IgD-negative memory B cell (primary cell): ENCODE measurements around the gene MACROH2A2. TPM values are rescaled to one million over a fixed set of nuclear protein-coding genes. Genes with fewer than 3 reads are reported as not detected.

Source experiments
- H3K27ac Mint-ChIP-seq, 3 donors: one replicate each; pipeline ENCODE4 v1.8.0; 2020 to 2022; ENCODE audit warnings: mild to moderate bottlenecking in 3 of 3, mixed read lengths in 3 of 3, moderate library complexity in 1 of 3
- H3K27me3 Mint-ChIP-seq: one replicate; pipeline ENCODE4 v1.8.0; 2021; ENCODE audit warnings: mixed read lengths
- H3K36me3 Mint-ChIP-seq: one replicate; pipeline ENCODE4 v1.8.0; 2020; ENCODE audit warnings: mild to moderate bottlenecking, mixed read lengths
- H3K4me1 Mint-ChIP-seq, 3 donors: one replicate each; pipeline ENCODE4 v1.8.0; 2020 to 2022; ENCODE audit warnings: mixed read lengths in 3 of 3, mild to moderate bottlenecking in 1 of 3
- H3K4me3 Mint-ChIP-seq, 4 donors: one replicate each; pipeline ENCODE4 v1.8.0; 2020 to 2022; ENCODE audit warnings: mild to moderate bottlenecking in 4 of 4, mixed read lengths in 4 of 4, moderate library complexity in 3 of 4
- H3K9me3 Mint-ChIP-seq, 3 donors: one replicate each; pipeline ENCODE4 v1.8.0; 2020 to 2021; ENCODE audit warnings: mixed read lengths in 3 of 3, mild to moderate bottlenecking in 1 of 3
- polyA plus RNA-seq: library from polyadenylated mRNA; unstranded; fragments of 300-500 nt; fragmentation: Illumina TruSeq; gene quantifications from one replicate; pipeline ENCODE4 v1.2.3, GENCODE V29; 2021

The MACROH2A2 gene
- polyA plus RNA-seq, 1 donor from 2014 or later: not detected

DNA sequence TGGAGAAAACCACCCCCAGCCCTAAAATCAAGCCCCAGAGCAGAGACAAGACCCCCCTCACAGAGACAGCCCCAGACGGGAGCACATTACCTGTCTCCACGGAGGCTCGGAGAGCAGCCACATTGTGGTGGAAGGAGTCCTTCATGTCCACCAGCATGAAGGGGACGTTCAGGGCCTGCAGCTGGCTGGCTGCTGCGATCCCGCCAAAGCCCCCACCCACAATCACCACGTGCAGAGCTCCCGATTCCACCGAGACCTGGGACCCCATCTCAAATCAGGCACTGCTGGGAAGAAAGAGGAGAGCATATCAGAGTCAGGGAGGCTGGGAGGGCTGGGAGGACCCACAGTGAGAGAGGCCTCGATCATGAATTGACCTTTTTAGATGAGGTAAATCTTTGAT, 71.2 kb downstream of the MACROH2A2 start:
- peaks cover 2 to 4% (median 2%) of the 10 kb centered on the region in 3 donors for H3K4me1 Mint-ChIP-seq

DNA sequence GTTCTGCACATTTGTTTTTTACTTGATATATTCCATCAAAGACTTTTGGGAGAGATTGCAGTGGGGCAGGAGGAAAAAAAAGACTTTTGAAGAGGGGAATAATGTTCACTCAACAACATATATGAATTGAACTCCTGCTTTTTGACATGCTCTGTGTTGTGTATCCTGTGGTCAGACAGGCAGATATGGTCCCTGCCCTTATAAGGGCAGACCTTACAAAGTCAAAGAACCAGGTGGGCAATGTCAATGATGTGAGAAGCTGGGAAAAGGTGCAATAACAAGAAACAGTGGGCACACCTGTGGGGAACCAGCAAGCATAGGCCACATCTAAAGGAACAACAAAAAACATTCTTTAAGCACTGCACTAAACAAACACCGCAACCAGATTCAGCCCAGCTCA, 71.8 kb downstream of the MACROH2A2 start:
- H3K27me3 Mint-ChIP-seq: no peaks in the 10 kb centered on the region

More for the DNA sequence above, 71.2 kb downstream of the MACROH2A2 start:
- Mint-ChIP-seq H3K36me3 (peaks cover 7% of the 10 kb centered on the region), H3K4me3 (no peak overlapping the region), H3K27me3 (no peaks in the 10 kb centered on the region), H3K27ac (no peak overlapping the region), H3K9me3 (no peaks in the 10 kb centered on the region)

DNA sequence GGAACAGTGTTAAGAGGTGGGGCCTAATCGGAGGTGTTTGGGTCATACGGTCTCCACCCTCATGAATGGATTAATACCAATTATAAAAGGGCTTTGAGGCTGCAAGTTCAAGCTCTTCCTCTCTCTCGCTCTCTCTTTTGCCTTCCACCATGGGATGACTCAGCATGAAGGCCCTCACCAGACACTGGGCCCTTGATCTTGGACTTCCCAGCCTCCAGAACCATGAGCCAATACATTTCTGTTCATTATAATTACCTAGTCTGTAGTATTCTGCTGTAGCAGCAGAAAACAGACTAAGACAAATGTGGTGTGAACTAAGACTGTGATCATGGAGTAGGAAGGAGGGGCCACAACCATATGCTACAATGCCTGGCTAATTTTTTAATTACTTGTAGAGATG, 72.3 kb downstream of the MACROH2A2 start:
- peaks cover 2 to 4% (median 2%) of the 10 kb centered on the region in 3 donors for H3K4me1 Mint-ChIP-seq
- H3K27ac Mint-ChIP-seq: no peak overlapping the region
- no peak overlapping the region for H3K4me3 Mint-ChIP-seq
- H3K27me3 Mint-ChIP-seq: no peaks in the 10 kb centered on the region
- no peaks in the 10 kb centered on the region for H3K9me3 Mint-ChIP-seq
- H3K36me3 Mint-ChIP-seq: peaks cover 7% of the 10 kb centered on the region

More for the DNA sequence above, 71.8 kb downstream of the MACROH2A2 start:
- no peak overlapping the region for H3K4me3 Mint-ChIP-seq
- no peak overlapping the region for H3K27ac Mint-ChIP-seq
- peaks cover 7% of the 10 kb centered on the region for H3K36me3 Mint-ChIP-seq
- peaks cover 2 to 4% (median 2%) of the 10 kb centered on the region in 3 donors for H3K4me1 Mint-ChIP-seq
- H3K9me3 Mint-ChIP-seq: no peaks in the 10 kb centered on the region

DNA sequence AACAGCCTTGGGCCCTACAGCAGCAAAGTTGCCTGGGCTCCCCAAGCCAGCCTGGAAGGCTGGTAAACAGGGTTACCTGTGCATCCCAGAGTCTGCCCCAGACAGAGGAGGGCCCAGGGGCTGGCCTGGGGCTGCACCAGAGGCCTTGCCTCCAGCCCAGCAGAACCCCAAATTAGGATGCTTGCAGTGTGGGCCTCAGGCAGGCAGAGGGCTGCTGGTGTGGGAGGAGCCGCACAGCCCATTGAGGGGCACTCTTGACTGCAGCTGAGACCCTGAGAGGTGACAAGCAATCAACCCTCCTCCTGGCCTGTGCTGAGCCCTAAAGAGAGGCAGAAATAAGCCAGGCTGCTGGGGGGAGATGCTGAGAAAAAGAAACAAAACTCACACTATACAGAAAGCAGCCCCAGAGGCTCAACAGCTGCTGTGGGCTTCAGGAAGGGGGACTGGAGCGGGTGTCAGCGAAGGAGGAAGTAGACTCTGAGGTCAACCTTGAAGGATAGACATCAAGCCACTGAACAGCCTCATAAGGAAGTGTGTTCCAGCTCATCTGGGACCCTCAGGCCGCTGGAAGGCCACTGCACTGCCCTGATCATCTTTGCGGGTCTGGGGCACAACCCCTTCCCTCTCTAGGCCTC, 73.4 kb downstream of the MACROH2A2 start:
- H3K4me3 Mint-ChIP-seq: no peak overlapping the region
- H3K27ac Mint-ChIP-seq: no peak overlapping the region
- peaks cover 5% of the 10 kb centered on the region for H3K36me3 Mint-ChIP-seq
- peaks cover 2 to 11% (median 2%) of the 10 kb centered on the region in 3 donors for H3K4me1 Mint-ChIP-seq
- H3K27me3 Mint-ChIP-seq: no peaks in the 10 kb centered on the region
- H3K9me3 Mint-ChIP-seq: no peaks in the 10 kb centered on the region

DNA sequence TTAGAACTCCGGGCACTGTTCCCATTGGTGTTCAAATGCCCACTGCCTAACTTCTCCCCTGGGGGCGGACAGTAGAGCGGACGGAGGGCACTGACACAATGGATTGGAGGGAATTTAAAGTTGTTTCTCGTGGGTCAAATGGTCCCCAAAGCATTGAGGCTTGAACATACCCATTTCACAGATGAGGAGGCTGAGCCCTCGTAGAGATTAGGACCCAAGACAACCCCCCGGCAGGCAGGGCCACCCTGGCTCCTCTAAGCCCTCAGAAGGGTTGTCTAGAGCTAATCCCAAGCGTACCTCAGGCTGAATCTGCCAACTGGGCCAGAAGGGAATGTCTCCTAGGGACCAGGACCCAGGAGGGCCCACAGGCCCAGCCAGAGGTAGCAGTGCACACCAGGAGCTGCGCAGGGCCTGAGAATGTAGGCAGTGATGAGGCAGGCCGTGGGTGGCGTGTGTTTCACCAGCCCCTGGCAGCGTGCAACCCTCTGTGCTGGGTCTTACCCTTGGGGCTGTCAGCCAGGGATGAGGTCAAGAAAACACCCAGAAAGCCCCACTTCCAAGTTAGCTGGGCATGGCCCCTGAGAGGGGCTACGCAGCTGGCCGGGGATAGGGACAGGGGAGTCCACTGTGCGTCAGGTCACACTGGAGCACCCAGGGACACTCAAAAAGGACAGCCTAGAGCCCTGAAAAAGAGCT, 74.2 kb downstream of the MACROH2A2 start:
- H3K4me1 Mint-ChIP-seq: peaks cover 2 to 12% (median 3%) of the 10 kb centered on the region in 3 donors
- H3K36me3 Mint-ChIP-seq: peaks cover 5% of the 10 kb centered on the region
- no peaks in the 10 kb centered on the region for H3K27me3 Mint-ChIP-seq
- H3K4me3 Mint-ChIP-seq: no peak overlapping the region
- H3K9me3 Mint-ChIP-seq: no peaks in the 10 kb centered on the region
- H3K27ac Mint-ChIP-seq: no peak overlapping the region

DNA sequence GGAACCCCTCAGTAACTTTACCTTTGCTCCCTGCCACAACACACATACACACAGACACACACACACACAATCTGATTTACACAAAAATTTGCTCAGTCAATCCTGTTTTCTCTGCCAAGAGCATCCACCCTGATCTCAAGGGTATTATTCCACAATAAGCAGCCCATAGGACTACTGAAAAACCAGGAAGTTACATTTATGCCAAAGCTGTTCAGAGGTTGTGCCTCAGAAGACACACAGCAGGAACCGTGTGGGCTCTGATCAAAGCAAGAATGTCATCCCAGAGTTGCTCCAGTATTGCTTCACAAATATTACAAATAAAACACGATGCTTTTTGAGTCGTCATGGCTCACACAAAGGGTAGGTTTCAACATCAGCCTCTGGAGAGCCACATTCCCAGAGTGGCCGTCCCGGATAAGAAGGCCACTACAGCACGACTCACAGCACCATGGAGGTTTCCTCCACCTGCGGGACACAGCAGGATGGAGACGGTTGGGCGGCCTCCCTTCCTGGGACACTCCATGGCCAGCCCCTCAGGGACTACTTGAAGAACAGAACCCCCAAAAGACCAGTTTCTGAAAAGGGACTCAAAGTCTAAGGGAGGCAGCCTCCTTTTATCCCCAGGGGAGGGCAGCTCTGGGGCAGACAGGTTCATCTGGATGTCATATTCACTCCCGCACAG, 78.4 kb downstream of the MACROH2A2 start:
- peaks cover 3% of the 10 kb centered on the region for H3K36me3 Mint-ChIP-seq
- H3K27me3 Mint-ChIP-seq: peaks cover 7% of the 10 kb centered on the region
- no peaks in the 10 kb centered on the region for H3K9me3 Mint-ChIP-seq
- peak overlapping the region in 2 of 4 donors; percentile 39 to 55 for H3K4me3 Mint-ChIP-seq
- H3K4me1 Mint-ChIP-seq: peaks cover 5 to 26% (median 9%) of the 10 kb centered on the region in 3 donors
- H3K27ac Mint-ChIP-seq: peak overlapping the region in 1 of 3 donors; percentile 59

DNA sequence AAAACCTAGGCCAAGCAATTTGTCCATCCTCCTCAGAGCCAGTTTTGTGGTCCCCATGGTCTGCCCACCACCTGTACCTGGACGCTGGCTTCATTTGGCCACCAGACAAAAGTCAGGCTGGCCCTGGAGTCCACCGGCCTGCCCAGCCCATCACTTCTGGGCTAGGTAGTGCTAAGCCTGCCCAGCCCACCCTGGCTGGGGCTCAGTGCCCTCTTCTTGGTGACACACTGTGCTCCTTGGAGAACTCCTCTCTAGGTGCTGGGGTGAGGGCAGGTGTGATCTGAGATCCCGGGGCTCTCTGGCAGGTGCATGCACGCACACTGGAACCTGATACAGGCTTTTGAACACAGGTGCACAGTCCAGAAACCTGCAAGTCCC, 78.9 kb downstream of the MACROH2A2 start:
- Mint-ChIP-seq H3K4me1 (peaks cover 4 to 26% (median 10%) of the 10 kb centered on the region in 3 donors), H3K27me3 (peaks cover 7% of the 10 kb centered on the region), H3K9me3 (no peaks in the 10 kb centered on the region), H3K4me3 (peak overlapping the region; percentile 39 to 92 (median 82)), H3K27ac (peak overlapping the region in 1 of 3 donors; percentile 59), H3K36me3 (peaks cover 3% of the 10 kb centered on the region)

DNA sequence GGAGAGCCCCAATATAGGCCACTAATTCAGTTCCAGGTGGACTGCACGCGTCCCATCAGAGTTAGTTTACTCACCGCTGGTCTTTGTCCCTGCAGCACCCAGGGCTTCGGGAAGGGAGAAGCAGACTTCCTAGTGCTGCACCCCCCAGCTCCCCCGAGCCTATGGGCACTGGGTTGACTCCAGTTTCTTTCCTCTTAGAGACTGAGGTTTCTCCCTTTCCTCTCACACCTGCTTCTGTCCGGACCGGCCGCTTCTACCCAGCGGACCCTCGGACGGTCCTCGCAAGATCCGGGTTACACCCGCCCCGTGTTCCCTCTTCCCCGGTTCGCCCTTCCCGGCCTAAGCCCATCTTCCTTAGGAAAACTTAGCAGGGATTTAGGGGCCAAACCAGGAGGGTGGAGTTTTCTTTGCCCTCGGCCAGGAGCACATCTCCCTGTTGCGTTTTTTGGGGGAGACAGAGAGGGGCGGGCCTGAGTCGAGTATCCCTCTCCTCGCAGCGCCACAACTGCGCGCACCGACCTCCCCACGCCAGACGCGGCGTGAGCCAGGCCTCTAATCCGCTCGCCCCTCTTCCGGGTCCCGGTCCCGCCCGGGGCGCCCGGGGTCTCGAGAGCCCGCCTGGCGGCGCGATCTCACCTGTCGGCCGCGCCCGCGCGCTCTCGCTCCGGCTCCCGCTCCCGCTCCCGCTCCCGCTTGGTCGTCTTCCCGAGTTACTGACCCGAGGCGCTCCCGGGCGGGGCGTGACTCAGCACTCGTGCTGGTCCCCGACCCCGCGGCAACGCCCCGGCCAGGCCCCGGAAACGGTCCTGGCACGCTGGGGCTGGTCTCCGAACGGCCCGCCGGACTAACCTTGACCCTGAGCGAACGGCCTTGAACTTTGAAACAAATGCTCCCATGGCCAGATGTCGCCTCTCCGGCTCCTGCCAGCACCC, 79.7 kb downstream of the MACROH2A2 start, which contains the start of gene AIFM2:
Gene AIFM2 (minus strand): TSS at position 728 of the 932 bp plus-strand sequence. CDS start 8,741 bp downstream, outside the sequence.
- Mint-ChIP-seq H3K4me1 (peaks cover 5 to 26% (median 12%) of the 10 kb centered on the region in 3 donors), H3K27ac (peak within 1 kb of the TSS in 2 of 3 donors; percentile 40 to 83), H3K36me3 (peaks cover 6% of the 10 kb centered on the region), H3K4me3 (peak within 1 kb of the TSS; percentile 81 to 92 (median 86)), H3K27me3 (peaks cover 7% of the 10 kb centered on the region), H3K9me3 (no peaks in the 10 kb centered on the region)

DNA sequence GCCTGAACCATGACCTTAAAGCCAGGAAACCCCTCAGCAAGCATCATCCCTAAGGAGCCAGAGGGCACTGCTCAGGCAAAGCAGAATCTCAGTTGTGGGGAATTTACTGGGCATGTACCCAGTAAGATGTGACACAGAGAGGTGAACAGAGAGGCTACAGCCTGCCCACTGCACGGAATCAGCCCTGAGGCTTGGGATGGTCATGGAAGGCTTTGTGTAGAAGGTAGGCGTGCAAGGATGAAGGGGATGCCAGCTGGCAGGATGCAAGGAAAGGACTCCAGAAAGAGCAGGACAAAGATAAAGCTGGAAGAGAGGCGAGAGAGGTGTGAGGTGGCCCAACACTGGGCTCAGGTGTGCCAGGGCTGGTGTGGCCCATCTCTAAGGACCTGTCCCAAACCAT, 82.4 kb downstream of the MACROH2A2 start:
- Mint-ChIP-seq H3K4me1 (peaks cover 7 to 23% (median 12%) of the 10 kb centered on the region in 3 donors), H3K27me3 (peaks cover 7% of the 10 kb centered on the region), H3K27ac (no peak overlapping the region)

DNA sequence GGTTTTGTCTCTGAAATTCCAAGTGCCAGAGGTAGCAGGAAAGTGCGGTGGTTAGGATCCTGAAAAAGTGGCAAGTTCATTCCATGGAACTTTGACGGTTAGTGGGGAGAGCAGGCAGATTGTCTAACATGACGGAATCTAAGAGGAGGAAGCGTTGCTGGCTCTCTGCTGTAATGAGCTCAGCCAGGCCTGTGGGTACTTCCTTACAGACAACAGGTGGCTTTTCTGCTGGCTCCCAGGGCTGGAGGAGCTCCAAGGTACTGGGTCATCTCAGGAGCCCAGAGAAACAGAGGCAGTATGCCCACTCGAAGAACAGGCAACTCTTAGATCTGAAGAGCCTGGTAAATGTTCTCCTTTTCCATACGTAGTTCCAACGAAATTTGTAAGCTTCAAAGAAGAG, 83.0 kb downstream of the MACROH2A2 start:
- H3K27ac Mint-ChIP-seq: no peak overlapping the region
- peaks cover 7 to 20% (median 12%) of the 10 kb centered on the region in 3 donors for H3K4me1 Mint-ChIP-seq
- peaks cover 4% of the 10 kb centered on the region for H3K36me3 Mint-ChIP-seq
- no peaks in the 10 kb centered on the region for H3K9me3 Mint-ChIP-seq
- peaks cover 7% of the 10 kb centered on the region for H3K27me3 Mint-ChIP-seq
- peak overlapping the region in 1 of 4 donors; percentile 24 for H3K4me3 Mint-ChIP-seq

More for the DNA sequence above, 82.4 kb downstream of the MACROH2A2 start:
- peak overlapping the region in 1 of 4 donors; percentile 35 for H3K4me3 Mint-ChIP-seq
- H3K9me3 Mint-ChIP-seq: no peaks in the 10 kb centered on the region
- H3K36me3 Mint-ChIP-seq: peaks cover 4% of the 10 kb centered on the region

DNA sequence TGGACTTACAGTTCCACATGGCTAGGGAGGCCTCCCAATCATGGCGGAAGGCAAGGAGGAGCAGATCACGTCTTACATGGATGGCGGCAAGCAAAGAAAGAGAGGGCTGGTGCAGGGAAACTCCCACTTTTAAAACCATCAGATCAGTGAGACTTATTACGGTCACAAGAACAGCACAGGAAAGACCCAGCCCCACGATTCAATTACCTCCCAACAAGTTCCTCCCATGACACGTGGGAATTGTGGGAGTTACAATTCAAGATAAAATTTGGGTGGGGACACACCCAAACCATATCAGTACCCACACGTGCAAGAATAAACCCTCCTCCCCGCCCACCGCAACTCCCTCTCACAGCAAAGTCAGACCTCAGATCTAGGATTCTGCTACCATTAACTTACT, 84.5 kb downstream of the MACROH2A2 start:
- Mint-ChIP-seq H3K4me1 (peaks cover 8 to 18% (median 9%) of the 10 kb centered on the region in 3 donors), H3K27me3 (peaks cover 6% of the 10 kb centered on the region), H3K9me3 (no peaks in the 10 kb centered on the region), H3K4me3 (no peak overlapping the region), H3K27ac (no peak overlapping the region), H3K36me3 (peaks cover 4% of the 10 kb centered on the region)

DNA sequence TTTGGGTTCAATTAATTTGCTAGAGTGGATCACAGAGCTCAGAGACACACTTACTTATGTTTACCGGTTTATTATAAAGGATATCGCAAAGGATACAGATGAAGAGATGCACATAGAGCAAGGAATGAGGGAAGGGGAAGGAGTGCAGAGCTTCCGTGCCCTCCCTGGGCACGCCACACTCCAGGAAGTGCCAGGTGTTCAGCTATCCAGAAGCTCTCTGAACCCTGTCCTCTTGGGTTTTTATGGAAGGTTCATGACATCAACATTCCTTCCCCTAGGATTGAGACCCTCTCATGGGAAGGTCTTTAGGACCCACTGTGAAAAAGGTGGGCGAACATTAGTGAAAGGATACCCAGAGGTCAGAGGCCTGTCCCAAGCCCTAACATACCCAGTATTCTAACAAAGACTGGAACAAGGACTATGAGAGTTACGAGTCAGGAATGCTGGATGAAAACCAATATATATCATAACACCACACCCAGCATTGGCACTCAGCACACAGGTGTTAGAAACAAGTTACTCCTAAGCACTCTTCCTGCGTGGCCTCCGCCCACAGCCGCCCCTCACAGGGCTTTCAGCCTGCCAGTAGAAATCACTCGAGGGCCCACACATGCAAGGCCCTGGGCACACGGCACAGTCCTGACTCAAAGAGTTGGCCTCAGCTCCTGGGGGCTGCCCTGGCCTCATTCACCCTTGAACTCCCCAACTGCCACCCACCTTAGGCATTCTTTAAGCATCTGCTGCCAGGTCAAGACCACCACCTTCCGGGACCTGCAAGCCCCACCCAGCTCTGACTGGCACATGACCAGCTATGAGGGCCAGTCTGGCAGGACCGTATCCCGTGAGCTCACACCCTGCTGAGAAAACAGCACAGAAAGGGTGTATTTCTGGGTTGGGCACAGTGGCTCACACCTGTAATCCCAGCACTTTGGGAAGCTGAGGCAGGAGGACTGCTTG, 85.6 kb downstream of the MACROH2A2 start:
- H3K4me1 Mint-ChIP-seq: peaks cover 8 to 10% (median 10%) of the 10 kb centered on the region in 3 donors
- peaks cover 2% of the 10 kb centered on the region for H3K27me3 Mint-ChIP-seq
- no peak overlapping the region for H3K27ac Mint-ChIP-seq
- peaks cover 4% of the 10 kb centered on the region for H3K36me3 Mint-ChIP-seq
- H3K9me3 Mint-ChIP-seq: no peaks in the 10 kb centered on the region
- H3K4me3 Mint-ChIP-seq: peak overlapping the region in 1 of 4 donors; percentile 29
